KOPT-K1 (cell line): ENCODE results near the gene PALLD.
"Not testable (repeated sequence)": the region's sequence is repeated elsewhere in the genome, so short reads cannot be mapped to it uniquely, and the experiment has no call there.

ENCODE experiments used
- H3K27ac ChIP-seq: fragments of 200-600 bp; sonication (generic); 2 replicates; pipeline ENCODE4 v1.5.1; 2016; ENCODE audit warnings: antibody characterized with exemption, mild to moderate bottlenecking, low read depth, low read length; ENCODE audit not compliant: poor library complexity, severe bottlenecking
- H3K36me3 ChIP-seq: fragments of 200-600 bp; sonication (generic); 2 replicates; pipeline ENCODE4 v1.5.1; 2017; ENCODE audit warnings: antibody characterized with exemption, mild to moderate bottlenecking, low read length, moderate library complexity; ENCODE audit not compliant: insufficient read depth
- H3K9me3 ChIP-seq: fragments of 200-600 bp; sonication (generic); 2 replicates; pipeline ENCODE4 v1.5.1; 2017; ENCODE audit warnings: antibody characterized with exemption, low read length, mild to moderate bottlenecking; ENCODE audit not compliant: insufficient read depth, poor library complexity, severe bottlenecking

PALLD gene

DNA sequence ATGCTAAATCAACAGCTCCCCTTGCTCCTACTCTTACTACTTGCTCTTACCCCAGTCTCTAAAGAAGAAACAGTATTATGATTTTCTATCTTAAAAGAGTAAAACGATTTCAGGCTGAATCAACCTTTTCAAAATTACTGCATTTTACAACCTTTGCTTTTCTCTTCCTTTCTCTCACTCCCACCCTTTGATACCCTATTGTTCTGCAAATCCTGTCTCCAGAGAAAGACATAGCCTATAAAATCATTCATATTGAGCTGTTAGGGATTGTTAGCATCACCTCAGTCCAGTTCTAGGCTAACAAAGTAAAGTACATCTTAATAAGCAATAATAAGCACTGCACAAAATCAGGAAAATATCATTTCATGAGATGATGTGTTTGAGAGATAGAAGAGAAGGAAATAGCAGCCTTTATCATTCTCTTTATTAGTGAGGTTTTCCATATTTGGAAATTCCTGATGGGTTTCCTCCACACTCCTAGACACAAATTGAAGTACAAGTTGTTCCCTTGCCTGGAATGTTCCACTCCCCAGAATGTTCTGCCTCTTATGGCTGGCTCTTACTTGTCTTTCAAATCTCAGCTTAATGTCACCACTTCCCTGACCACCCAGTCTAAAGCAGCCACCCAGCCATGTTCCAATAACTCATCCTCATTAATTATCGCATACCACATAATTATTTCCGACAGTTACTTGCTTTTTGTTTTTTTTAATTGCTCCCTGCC is 219.7 kb downstream of the PALLD start:
- Histone ChIP-seq H3K27ac (no peak overlapping the region), H3K36me3 (no peaks in the 10 kb centered on the region), H3K9me3 (no peaks in the 10 kb centered on the region)

DNA sequence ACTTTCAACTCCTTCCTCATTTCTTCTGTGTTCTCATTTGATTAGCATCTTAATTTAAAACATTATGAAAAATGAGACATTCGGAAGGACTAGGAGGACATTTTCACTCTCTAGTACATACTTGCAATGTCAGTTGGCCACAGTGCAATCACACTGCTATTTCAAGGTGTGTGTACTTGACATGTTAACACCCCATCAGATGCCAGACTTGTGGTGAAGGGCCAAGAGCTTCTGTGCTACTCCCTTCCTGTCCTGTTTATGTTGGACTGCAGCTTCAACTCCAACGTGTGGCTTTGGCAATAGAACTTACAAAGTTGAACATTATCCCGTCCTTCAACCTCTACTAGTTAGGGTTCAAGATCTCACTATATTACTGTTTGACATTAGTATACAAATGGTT is 221.0 kb downstream of the PALLD start:
- Histone ChIP-seq H3K9me3 (no peaks in the 10 kb centered on the region), H3K27ac (no peak overlapping the region), H3K36me3 (no peaks in the 10 kb centered on the region)

DNA sequence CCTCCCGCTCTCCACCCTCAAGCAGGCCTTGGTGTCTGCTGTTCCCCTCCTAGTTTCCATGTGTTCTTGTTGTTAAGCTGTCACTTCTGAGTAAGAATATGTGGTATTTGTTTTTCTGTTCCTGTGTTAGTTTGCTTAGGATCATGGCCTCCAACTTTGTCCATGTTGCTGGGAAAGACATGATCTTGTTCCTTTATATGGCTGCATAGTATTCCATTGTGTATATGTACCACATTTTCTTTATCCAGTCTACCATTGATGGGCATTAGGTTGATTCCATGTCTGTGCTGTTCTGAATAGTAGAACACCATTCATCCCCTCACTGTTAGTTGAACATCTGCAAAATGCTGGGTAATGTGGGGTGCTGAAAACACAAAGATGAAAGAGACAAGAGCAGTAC is 222.9 kb downstream of the PALLD start:
- no peaks in the 10 kb centered on the region for H3K36me3 ChIP-seq
- no peaks in the 10 kb centered on the region for H3K9me3 ChIP-seq
- no peak overlapping the region for H3K27ac ChIP-seq

DNA sequence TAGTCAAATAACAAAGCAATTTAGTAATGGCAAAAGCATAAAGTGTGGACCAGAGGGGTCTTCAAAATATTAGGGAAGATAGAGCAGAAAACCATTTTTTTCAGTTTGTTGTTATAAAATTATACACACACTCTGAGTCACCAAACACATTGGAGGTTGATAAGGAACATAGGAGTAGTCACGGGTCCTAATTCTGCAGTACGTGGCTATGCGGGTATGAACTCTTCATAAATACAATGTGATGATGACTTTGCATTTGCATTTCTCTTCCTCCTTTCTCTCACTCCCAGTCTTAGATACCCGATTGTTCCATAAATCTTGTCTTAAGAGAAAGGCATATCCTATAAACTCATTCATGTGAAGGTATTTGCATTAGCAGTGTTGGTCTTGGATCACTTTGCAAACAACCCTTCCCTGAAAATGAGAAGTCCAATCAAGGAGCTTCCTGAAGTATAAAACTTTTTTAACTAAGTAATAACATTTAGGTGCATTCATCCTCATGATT is 223.6 kb downstream of the PALLD start:
- Histone ChIP-seq H3K36me3 (no peaks in the 10 kb centered on the region), H3K9me3 (no peaks in the 10 kb centered on the region), H3K27ac (no peak overlapping the region)

DNA sequence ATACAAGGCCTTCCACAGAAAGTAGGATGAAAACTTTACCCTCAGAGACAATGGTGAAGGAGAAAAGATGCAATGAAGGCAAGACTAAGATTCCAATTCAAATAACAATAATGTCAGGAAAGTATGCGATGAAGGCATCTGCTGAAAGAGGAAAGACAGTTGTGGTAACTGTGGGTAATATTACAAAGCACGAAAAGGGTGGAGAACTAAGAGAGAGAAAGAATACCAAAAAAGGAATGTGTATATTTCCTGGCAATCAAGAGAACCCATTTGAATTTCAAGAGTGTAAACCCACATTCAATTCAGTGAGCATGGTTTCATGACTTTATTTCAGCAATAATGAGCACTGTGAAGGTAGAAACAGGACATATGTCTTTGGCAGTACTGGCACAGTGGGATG is 225.5 kb downstream of the PALLD start:
- no peak overlapping the region for H3K27ac ChIP-seq
- H3K9me3 ChIP-seq, result no peaks in the 10 kb centered on the region

DNA sequence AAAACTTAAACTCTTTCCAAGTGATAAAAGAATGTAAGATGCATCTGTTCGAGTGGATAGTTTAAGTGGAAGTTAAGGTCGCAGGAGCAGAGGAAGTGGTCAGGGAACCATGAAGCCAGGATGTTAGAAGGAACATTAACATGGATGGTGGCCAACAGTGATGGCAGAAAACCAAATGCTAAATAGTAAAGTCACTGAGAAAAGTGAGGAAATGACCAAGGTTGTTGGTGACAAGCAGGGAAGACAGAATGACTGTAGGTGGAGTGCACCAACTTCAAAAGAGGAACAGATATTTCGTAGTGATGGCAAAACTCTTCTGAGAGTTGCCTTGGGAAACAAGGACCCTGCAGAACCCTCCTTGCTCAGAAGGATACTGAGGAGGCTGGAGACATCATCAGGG is 226.2 kb downstream of the PALLD start:
- Histone ChIP-seq H3K27ac (no peak overlapping the region), H3K9me3 (no peaks in the 10 kb centered on the region), H3K36me3 (no peaks in the 10 kb centered on the region)

More for the DNA sequence above, 225.5 kb downstream of the PALLD start:
- no peaks in the 10 kb centered on the region for H3K36me3 ChIP-seq

DNA sequence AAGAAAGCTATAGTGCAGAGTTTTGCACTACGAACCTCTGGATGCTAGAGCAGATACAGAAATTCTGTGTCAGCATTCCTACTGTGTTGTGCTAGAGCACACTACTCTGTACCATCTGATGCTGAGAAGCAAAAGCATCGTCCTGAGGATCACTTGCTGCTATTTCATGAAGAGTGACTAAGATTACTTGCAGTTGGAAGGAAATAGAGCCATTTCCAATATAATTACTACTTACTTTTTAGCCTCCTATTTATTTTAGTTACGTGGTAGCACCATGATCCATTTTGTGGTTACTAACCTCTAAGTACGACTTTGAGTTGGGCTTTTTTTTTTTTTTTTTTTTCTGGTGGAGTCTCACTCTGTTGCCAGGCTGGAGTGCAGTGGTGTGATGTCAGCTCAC is 226.7 kb downstream of the PALLD start:
- Histone ChIP-seq H3K36me3 (no peaks in the 10 kb centered on the region), H3K27ac (no peak overlapping the region), H3K9me3 (no peaks in the 10 kb centered on the region)

DNA sequence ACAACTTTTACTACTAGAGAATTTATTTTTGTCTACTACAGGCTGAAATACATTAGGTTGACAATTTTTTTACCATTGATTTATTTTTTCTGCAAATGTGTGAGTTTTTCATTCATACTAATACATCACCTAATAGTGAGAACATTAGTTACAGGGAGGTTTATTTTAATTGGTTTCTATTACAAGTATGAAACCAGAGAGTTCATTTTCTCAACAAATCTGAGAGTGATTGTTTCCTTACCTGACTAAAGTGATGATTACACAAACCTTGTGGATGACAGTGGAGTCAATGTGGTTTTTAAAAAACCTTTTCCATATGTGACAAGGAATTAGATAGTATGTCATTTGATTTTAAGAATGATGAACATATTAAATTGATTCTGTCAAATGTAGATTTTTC is 227.4 kb downstream of the PALLD start:
- Histone ChIP-seq H3K36me3 (no peaks in the 10 kb centered on the region), H3K9me3 (no peaks in the 10 kb centered on the region), H3K27ac (no peak overlapping the region)

DNA sequence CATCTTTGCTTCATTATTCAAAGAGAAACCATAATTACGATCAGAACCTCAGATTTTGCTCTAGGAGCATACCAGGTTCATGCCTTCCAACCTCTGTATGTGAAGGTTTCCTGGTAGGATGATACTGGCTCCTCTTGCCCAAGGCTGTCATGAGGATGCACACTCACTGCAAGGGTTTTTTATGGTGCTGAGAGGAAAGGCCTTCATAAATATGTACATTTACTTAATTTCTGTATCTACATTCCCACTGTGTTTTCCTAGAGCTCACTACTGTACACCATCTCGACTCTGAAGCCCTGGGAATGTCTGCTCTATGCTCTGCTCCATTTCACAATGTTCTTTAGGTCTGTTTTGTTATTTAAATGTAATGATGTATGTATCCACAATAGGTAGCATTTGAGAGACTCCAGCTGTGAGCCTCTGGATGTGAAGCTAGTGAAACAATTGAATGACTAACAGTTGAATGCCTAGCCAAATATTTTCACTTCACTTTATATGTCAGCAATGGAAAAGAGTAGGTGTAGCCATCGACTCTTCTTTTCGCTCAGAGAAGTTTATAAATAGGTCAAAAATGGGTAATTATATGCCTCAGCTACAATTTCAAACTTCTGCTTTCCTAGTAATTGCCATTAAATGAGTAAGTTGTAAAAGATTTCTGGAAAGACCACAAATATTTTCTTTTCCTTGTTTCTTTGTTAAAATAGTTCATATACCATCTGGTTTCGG is 228.0 kb downstream of the PALLD start:
- Histone ChIP-seq H3K9me3 (no peaks in the 10 kb centered on the region), H3K27ac (no peak overlapping the region), H3K36me3 (no peaks in the 10 kb centered on the region)

DNA sequence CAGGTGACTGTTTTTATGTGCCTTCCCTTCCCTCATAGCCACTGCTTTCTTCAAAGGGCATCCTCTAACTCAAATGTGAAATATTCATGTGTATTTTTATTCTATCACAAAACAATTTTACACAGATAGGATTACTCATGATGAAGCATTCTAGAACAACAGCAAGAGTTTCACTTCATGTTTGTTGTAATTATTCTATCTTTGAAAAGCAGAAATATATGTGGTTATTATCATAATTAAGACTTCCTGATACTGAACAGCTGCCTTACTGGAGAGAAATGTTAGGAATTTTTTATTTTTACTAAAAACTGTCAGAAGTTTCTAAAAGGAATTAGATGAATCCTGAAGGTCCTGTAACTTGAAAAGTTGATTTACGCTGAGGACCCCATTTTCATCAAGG is 229.1 kb downstream of the PALLD start:
- Histone ChIP-seq H3K36me3 (no peaks in the 10 kb centered on the region), H3K9me3 (no peaks in the 10 kb centered on the region), H3K27ac (no peak overlapping the region)

DNA sequence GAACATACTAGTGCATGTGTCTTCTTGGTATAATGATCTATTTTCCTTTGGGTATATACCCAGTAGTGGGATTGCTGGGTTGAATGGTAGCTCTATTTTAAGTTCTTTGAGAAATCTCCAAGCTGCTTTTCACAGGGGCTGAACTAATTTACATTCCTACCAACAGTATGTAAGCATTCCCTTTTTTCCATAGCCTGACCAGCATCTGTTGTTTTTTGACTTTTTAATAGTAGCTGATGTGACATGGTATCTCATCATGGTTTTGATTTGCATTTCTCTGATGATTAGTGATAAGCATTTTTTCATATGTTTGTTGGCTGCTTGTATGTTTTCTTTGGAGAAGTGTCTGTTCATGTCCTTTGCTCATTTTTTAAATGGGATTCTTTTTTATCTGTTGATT is 230.3 kb downstream of the PALLD start:
- H3K36me3 ChIP-seq, H3K27ac ChIP-seq, H3K9me3 ChIP-seq: not testable (repeated sequence)

DNA sequence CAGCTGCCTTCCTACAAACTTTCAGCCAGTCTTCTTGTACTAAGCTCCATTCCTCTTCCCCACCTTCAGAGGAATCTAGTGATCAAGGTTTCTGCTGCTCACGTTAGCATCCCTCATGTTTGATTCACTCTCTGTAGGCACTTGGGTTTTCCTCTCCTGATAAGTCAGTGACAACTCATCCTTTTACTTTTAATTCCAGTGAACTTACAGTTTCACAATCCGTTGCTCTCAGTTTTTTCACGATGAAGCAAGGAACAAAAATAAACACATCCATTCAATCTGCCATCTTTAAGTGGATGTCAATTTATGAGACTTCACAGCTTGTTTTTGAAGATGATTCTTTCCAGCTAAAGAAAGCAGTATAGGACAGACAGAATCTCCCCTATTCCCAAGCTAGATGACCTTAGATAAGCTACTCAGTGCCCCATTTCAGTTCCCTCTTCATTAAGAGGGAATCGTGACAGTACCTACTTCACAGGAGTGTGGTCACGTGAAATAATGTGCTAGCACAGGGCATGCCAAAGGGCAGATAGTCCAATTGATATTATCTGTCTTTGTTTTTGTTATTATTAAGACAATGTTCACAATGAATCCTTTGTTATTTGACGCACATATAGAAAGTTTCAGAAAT is 234.3 kb downstream of the PALLD start:
- no peaks in the 10 kb centered on the region for H3K9me3 ChIP-seq
- no peaks in the 10 kb centered on the region for H3K36me3 ChIP-seq
- no peak overlapping the region for H3K27ac ChIP-seq

DNA sequence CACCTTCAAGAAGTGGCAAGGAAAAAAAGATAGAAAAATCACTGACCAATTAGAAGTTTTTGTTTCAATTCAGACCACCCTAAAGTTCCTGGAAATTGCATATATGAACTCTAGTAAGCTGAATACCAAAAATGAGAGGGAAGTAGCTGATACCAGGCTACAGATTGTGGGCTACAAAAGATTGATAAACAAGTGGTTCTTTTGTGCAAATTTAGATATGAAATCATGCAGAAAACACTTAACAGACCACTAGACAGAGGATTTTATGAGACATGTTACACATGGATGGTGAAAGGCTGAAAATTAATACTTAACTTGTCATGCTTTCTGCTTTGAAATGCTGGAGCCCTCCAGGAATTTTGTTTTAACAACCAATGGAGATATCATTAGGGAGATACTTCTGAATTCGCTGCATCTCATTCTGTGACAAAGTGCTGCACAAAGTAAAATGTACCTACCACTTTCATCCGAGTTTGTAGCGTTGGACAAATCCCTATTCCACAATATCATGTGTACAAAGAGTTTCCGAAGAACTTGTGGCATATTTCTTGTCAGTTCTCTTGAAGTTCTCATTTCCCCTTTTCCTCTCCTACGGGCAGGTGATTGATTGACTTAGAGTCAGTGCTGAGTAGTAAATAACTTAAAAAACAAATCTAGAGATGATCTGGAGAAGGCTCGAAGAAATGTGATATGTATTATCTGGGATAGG is 235.0 kb downstream of the PALLD start:
- no peaks in the 10 kb centered on the region for H3K36me3 ChIP-seq
- H3K27ac ChIP-seq, result no peak overlapping the region
- H3K9me3 ChIP-seq, result no peaks in the 10 kb centered on the region

DNA sequence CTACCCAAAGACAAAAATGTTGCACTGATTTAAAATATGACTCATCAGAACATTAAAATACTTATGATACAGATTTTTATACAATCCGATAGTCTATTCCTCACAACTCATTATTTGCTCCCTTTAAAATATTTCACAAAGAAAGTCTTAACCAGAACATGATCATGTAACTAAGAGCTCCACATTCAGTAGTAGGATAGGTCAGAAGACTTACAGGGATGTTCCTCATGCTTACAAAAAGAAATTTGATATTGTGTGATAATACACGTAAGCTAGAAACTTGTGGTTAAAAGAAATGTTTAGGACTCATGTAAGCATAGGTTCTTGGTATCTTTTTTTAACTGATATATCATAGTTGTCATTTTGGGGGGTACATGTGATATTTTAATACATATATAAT is 235.9 kb downstream of the PALLD start:
- Histone ChIP-seq H3K36me3 (no peaks in the 10 kb centered on the region), H3K27ac (no peak overlapping the region), H3K9me3 (no peaks in the 10 kb centered on the region)
